ENCODE data around the gene IPCEF1.

GRCh38 chr6:154106251-154106650 lies 250.4 kb downstream of the IPCEF1 start:
- TF ChIP-seq RAD21 (IDR thresholded peaks at IDR 0.05; ENCODE audit: low read length) (no peak), POLR2A (IDR thresholded peaks at IDR 0.05; ENCODE audit: low read depth, low read length) (no peak), CHD1 (IDR thresholded peaks at IDR 0.05; ENCODE audit: low read depth, low read length) (no peak), RFX5 (IDR thresholded peaks at IDR 0.05; ENCODE audit: low read depth, low read length) (no peak)
- TF ChIP-seq, protein P1, sequence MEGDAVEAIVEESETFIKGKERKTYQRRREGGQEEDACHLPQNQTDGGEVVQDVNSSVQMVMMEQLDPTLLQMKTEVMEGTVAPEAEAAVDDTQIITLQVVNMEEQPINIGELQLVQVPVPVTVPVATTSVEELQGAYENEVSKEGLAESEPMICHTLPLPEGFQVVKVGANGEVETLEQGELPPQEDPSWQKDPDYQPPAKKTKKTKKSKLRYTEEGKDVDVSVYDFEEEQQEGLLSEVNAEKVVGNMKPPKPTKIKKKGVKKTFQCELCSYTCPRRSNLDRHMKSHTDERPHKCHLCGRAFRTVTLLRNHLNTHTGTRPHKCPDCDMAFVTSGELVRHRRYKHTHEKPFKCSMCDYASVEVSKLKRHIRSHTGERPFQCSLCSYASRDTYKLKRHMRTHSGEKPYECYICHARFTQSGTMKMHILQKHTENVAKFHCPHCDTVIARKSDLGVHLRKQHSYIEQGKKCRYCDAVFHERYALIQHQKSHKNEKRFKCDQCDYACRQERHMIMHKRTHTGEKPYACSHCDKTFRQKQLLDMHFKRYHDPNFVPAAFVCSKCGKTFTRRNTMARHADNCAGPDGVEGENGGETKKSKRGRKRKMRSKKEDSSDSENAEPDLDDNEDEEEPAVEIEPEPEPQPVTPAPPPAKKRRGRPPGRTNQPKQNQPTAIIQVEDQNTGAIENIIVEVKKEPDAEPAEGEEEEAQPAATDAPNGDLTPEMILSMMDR (conservative IDR thresholded peaks at IDR 0.05; ENCODE audit: low read depth, low read length): no peak
- TF ChIP-seq, protein P2, sequence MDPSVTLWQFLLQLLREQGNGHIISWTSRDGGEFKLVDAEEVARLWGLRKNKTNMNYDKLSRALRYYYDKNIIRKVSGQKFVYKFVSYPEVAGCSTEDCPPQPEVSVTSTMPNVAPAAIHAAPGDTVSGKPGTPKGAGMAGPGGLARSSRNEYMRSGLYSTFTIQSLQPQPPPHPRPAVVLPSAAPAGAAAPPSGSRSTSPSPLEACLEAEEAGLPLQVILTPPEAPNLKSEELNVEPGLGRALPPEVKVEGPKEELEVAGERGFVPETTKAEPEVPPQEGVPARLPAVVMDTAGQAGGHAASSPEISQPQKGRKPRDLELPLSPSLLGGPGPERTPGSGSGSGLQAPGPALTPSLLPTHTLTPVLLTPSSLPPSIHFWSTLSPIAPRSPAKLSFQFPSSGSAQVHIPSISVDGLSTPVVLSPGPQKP (IDR thresholded peaks at IDR 0.05; ENCODE audit: borderline replicate concordance, low read depth, low read length): no peak
